CD4-positive, alpha-beta T cell treated with Interferon gamma for 1 hour (primary cell): ENCODE measurements around the gene PASD1.

ENCODE experiments used
- DNase-seq: peaks from one replicate; pipeline ENCODE4 v3.0.0-alpha.2; 2020

The PASD1 gene

DNA sequence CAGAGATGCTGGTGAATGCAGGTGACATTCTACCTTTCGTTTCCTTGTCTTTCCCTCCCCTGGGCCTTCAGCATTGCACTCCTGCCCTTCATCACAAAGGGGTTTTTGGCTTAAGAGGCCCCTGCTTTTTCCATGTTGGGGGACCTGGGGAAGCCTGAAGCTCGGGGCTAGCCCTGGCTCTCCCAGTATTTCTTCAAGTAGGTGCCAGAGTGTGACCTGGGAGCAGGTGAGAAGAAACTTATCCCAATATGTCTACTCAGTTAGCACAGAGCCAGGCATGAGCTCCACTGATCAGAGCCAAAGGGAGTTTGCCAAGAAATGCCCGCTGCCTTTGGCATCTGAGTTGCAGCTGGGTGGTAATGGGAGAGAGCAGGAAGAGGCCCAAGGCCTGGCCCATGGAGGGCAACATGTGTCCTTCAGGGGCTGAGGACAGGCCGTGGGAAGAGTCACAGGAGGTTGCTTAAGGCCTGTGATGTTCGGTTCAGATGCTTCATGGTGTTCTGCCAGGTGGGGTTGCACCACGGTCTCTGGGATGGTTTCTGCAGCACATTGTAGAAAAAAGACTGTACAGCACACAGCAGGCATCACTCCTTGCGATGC, 139.4 kb downstream of the PASD1 start:
- no peak for DNase-seq

DNA sequence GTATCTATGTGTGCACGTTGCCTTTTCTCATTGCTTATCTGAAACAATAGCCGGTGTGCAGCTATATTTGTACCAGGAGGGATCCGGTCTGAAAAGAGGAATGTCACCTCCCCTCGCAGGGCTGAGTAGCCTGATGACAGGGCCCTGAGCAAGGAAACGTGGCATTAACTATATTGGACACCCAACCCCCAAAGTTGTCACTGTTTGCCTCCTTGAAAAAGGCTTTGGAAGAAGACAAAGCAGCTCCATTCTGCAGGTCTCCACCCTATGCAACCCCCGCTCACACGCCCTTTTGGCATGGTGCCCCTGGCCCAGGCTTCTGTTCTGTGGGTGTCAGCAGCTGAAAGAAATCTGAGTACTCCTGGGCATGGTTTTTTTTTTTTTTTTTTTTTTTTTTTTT, 140.0 kb downstream of the PASD1 start:
- no peak for DNase-seq

DNA sequence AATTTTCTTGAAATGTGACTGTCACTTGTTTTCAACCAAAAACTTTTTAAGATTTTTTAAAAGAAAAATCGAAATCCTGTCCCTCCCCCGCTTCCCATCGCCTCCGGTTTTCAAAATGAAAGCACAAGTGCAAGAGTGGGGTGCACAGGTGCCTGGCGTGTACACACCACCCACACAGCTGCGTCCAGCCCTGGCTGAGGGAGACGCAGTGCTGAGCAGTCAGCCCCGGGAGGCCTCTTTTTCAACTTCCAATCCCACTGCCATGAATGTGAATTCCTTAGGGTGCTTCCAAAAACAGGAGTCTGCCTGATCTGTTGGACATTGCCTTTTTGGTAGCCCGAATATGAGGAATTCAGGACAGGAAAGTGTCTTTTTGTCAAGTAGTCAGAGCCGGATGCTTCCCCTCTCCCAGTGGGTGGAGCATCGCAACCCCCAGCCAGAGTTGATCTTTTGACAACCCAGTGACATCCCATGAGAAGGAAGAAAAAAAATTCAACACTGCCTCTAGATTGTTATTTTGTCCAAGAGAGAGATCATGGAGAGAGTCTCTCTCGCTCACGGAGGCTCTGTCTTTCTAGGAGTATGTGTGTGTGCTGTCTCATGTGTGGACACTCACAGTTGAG, 140.7 kb downstream of the PASD1 start:
- no peak for DNase-seq

GRCh38 chrX:151708821-151709220, 145.3 kb downstream of the PASD1 start:
- no peak for DNase-seq

- no peak for DNase-seq
Observed at GRCh38 chrX:151710457-151710856, 147.0 kb downstream of the PASD1 start.

DNA sequence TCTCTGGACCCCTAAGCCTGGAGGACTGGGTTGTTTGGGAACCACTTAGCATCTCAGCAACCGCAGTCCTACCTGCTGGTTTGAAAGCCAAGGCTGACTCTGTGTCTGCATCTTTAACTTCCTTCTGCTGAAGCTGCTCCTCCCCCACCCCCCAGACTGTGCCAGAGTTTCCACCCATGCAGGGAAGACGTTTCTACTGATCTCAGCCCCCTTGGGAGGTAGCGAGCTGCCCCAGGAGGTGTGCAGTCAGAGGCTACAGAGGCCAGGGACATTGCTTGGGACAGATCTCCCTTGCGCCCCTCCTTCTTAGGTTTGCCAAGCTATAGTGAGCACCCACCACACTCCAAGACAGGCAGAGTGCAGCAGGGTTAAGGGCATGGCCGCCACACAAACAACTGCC, 147.7 kb downstream of the PASD1 start:
- no peak for DNase-seq

DNA sequence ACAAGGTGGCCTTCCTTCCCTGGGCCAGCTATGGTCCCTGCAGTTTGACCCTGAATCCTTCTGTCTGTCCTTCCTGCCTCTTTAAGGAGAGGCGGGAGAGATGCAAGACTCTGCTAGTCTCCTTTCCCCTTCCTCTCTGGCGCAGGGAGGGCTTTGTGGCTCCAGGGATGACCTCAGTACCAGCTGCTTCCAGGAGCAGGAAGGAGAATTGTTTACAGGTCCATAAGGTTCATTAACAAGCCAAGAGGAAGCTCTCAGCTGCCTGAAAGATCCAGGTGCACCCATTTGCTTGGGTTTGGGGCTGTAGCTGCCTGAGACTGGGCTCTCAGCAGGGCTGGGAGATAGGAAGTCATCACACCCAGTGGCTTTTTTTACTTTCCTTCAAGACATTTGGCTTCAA, 148.3 kb downstream of the PASD1 start:
- DNase-seq = no peak

- DNase-seq = no peak
Observed at GRCh38 chrX:151712253-151712652, 148.8 kb downstream of the PASD1 start.

DNA sequence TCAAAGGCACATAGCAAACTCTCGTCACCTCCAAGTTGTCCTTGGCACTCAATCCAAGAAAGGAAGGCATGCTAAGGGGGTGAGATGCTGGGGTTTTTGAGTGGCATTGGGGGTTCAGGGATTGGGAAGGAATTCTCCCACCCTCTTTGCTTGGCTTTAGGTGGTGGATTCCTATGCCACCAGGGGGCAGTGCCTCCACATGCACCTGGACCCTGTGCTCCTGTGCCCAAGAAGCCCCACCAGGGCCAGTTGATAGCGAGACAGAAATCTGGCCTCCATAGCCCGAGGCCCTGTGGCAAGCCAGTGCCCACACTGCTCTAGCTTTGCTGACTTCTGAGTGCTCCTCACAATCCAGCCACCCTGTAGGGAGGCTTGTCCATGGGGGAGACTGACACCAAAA, 150.4 kb downstream of the PASD1 start:
- DNase-seq = no peak

- DNase-seq = no peak
Observed at GRCh38 chrX:151714362-151714761, 150.9 kb downstream of the PASD1 start.

DNA sequence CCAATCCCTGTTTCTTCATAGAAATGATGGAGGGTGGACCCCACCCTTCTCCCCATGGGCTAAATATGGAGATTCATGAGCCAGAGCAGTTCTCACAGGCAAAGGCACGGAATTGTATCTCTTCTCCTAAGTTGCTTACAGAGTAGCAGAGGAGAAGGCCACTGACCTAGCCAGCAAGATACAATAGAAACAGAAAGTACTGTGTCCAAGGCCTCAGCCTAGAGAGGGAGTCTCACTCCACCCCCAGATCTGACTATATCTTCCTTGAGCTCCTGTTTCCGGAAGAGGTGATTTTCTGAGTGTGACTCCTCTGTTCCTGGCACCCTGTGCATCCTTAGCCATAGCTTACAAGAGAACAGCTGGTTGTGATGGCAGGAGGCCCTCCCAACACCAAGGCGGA, 152.3 kb downstream of the PASD1 start, which contains the start of gene FATE1:
Gene FATE1 (plus strand): TSS at position 284 of the 400 bp plus-strand sequence. CDS start 85 bp downstream, at position 369.
- no peak for DNase-seq

DNA sequence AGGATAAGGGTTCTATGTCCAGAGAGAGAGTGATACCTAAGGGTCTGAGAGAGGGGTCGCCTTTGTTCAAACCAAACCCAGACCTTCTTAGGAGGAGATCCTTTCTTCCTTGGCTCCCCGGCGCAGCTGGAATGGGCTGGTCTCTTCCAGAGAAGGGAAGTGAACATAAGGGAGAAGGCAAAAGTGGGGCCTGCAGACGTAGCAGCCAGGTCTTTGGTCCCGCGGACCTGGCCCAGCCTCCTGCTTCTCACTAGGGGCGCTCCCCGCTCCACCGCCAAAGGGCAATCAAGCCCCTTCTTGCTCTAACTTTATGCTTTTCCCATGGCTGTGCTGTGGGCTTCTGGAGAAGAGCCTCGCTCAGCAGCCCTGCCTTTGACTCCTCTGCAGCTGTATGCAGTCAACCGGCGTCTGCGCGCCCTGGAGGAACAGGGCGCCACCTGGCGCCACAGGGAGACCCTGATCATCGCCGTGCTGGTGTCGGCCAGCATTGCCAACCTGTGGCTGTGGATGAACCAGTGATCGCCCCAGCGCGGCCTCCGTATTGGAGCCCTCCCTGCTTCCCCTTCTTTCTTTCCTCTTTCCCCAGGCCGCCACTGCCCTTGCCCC, 158.9 kb downstream of the PASD1 start:
- DNase-seq = no peak

GRCh38 chrX:151723156-151723760, 159.8 kb downstream of the PASD1 start:
- DNase-seq = no peak

- no peak for DNase-seq
Observed at GRCh38 chrX:151724563-151725337, 161.3 kb downstream of the PASD1 start.

GRCh38 chrX:151725338-151725614, 161.8 kb downstream of the PASD1 start:
- DNase-seq = no peak
